Stimulated activated naive CD8-positive, alpha-beta T cell treated with anti-CD3 and anti-CD28 coated beads, Interleukin-15, amount 100 ng/mL, for 72 hours (primary cell): ENCODE measurements around the gene SERTAD1.
"Not testable (repeated sequence)": the region's sequence is repeated elsewhere in the genome, so short reads cannot be mapped to it uniquely, and the experiment has no call there.

ENCODE experiments used
- ATAC-seq: fragments of 150-1000 bp; cut with Tn5 transposase; 2 replicates; pipeline ENCODE4 v1.10.0; 2021; ENCODE audit warnings: mild to moderate bottlenecking, moderate library complexity
- DNase-seq, 2 donors: peaks; one replicate each; pipeline ENCODE4 v3.0.0; 2021 to 2022
- H3K27ac Mint-ChIP-seq, 2 donors: one replicate each; pipeline ENCODE4 v1.8.0; 2022; ENCODE audit warnings: mild to moderate bottlenecking in 2 of 2, mixed read lengths in 2 of 2, moderate library complexity in 2 of 2
- H3K27me3 Mint-ChIP-seq: one replicate; pipeline ENCODE4 v1.8.0; 2022; ENCODE audit warnings: mixed read lengths
- H3K4me1 Mint-ChIP-seq: one replicate; pipeline ENCODE4 v1.8.0; 2022; ENCODE audit warnings: mild to moderate bottlenecking, mixed read lengths
- H3K4me3 Mint-ChIP-seq, 2 donors: one replicate each; pipeline ENCODE4 v1.8.0; 2022; ENCODE audit warnings: mild to moderate bottlenecking in 2 of 2, mixed read lengths in 2 of 2, moderate library complexity in 1 of 2
- H3K9me3 Mint-ChIP-seq, 2 donors: one replicate each; pipeline ENCODE4 v1.8.0; 2022; ENCODE audit warnings: mixed read lengths in 2 of 2

SERTAD1 gene

DNA sequence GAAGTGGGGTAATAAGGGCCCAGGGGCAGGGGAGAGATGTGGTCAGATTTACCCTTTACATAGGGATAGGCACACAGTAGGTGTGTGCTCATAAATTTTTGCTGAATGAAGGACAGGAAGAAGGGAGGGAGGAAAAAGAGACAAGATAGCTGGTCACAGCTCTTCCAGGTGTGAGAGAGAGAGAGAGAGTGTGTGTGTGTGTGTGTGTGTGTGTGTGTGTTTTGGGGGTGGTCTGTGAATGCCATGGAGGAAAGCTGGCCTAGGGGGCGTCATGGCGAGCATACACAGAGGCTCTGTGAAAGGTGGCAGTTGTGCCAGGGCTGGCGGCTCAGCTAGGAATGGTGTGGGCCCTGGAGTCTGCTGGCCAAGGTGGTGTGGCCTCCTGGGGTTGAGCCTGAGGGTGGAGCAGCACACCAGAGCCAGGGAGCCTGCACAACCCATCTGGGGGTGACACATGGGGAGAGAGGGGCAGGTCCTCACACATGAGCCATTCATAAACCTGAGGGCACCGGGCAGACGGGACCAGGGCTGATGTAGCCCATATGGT lies 6.7 kb downstream of the SERTAD1 start:
- DNase-seq = no peak
- no peak overlapping the region for H3K4me3 Mint-ChIP-seq
- H3K9me3 Mint-ChIP-seq = no peaks in the 10 kb centered on the region
- peak overlapping the region in 1 of 2 donors; percentile 11 for H3K27ac Mint-ChIP-seq
- ATAC-seq = no peak
- no peaks in the 10 kb centered on the region for H3K27me3 Mint-ChIP-seq
- peaks cover 35% of the 10 kb centered on the region for H3K4me1 Mint-ChIP-seq

DNA sequence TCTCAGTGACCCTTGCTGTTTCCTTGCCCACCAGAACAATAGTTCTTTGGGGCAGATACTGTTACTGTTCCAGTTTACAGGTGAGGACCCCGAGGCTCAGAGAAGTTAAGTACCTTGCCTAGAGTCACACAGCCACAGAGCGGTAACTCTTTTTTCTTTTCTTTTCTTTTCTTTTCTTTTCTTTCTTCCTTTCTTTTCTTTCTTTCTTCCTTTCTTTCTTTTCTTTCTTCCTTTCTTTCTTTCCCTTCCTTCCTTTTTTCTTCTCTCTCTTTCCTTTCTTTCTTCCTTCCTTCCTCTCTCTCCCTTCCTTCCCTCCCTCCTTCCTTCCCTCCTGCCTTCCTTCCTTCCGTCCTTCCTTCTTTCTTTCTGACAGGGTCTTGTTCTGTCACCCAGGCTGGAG lies 7.8 kb downstream of the SERTAD1 start:
- ATAC-seq (no peak), DNase-seq (no peak)
- H3K27me3 Mint-ChIP-seq = no peaks in the 10 kb centered on the region
- H3K4me3 Mint-ChIP-seq = no peak overlapping the region
- H3K9me3 Mint-ChIP-seq = no peaks in the 10 kb centered on the region
- peaks cover 37% of the 10 kb centered on the region for H3K4me1 Mint-ChIP-seq
- H3K27ac Mint-ChIP-seq = no peak overlapping the region

DNA sequence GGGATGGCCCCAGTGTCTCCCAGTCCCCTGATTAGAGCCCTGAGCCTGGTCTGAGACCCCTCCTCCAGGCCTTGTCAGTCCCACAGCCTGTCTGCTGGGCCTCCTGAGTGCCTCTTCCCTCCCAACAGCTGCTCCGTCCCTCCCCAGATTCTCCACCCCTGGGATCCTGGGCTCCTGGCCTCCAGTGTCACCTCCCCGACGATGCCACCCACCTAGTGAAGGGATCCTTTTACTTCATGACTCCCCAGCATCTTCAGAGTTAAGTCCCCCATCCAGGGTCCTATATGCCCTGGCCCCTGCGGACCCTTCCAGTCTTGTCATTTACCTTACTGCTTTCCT lies 8.2 kb downstream of the SERTAD1 start:
- H3K4me3 Mint-ChIP-seq = no peak overlapping the region
- H3K9me3 Mint-ChIP-seq = no peaks in the 10 kb centered on the region
- DNase-seq (no peak), ATAC-seq (no peak)
- peak overlapping the region in 1 of 2 donors; percentile 83 for H3K27ac Mint-ChIP-seq
- no peaks in the 10 kb centered on the region for H3K27me3 Mint-ChIP-seq
- H3K4me1 Mint-ChIP-seq = peaks cover 33% of the 10 kb centered on the region

GRCh38 chr19:40416918-40417642 lies 8.7 kb downstream of the SERTAD1 start:
- Mint-ChIP-seq H3K9me3 (no peaks in the 10 kb centered on the region), H3K27me3 (peaks cover 4% of the 10 kb centered on the region), H3K4me3 (peak overlapping the region in 1 of 2 donors; percentile 13), H3K4me1 (peaks cover 27% of the 10 kb centered on the region), H3K27ac (peak overlapping the region; percentile 50 to 83)
- ATAC-seq (no peak), DNase-seq (no peak)

- Mint-ChIP-seq H3K27ac (no peak overlapping the region), H3K9me3 (no peaks in the 10 kb centered on the region), H3K4me1 (peaks cover 22% of the 10 kb centered on the region), H3K4me3 (no peak overlapping the region), H3K27me3 (peaks cover 9% of the 10 kb centered on the region)
- DNase-seq (no peak), ATAC-seq (no peak)
Measured at GRCh38 chr19:40415768-40416167, 10.0 kb downstream of the SERTAD1 start.

DNA sequence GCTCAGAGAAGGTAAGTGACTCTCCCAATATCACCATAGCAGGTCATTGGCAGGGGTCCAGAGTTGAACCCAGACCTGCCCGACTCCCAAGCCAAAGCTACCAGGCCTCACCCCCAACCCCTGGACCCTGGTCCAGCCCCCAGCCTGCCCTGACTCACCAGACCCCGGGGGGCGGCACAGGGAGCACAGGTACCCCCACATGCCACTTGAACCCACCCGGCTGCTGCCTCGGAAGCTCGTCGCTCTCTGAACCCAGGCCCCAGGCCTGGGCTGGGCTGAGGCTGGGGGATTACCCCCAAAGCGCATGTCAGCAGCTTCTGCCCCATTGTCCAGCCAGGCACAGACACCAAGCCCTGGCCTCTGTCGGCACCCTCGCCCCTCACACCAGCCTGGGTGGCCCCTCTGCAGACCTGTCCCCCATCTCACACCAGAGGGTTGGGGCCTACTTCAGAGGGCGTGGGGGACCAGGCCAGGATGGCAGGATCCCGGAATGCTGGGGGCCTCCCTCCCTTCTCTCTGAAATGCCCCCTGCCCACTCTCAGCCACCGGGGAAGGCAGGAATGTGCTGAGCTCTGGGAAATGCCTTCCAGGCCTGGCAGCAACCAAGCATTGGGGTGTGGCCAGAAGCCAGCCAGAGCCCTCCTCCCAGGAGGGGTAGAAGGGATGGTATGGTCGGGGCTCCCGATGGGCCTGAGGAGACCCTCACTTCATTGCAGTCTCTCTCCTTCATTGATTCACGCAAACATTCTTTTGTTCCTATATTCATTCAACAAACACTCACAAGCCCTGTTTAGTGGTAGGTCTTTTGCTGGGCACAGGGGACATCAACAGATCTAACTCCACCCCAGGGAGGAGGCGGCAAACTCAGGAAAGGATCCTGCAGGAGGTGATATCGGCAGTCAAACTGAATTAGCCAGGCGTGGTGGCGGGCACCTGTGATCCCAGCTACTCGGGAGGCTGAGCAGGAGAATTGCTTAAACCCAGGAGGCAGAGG lies 11.0 kb downstream of the SERTAD1 start:
- Mint-ChIP-seq H3K4me1 (peaks cover 22% of the 10 kb centered on the region), H3K27me3 (peaks cover 9% of the 10 kb centered on the region), H3K27ac (no peak overlapping the region), H3K9me3 (no peaks in the 10 kb centered on the region), H3K4me3 (no peak overlapping the region)
- no peak for DNase-seq
- ATAC-seq = no peak

DNA sequence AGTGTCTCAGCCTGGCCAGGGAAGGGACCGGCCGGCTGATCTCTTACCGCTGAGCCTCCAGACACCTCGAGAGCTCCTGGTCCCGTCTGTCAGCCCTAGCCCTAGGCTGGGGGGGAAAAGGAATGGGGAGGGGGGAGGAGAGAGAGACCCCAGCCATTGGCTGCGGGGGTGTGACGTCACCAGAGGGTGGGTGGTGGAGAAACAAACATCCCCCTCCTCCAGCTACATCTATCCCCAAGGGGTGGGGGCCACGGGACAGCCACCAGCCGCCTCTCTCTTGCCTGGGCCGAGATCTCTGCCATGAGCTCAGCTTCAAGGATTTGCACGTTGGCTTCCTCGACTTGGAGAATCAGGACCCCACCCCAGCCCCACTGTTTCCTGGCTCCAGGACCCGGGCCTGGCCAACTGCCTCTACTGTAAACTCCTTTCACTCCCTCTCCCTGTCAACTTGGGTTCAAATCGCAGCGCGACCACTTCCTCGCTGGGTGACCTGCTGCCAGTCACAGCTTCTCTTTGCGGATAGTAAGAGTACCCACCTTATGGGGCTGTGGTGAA lies 12.4 kb downstream of the SERTAD1 start, which contains the start of gene PRX:
Gene PRX (minus strand): TSS at position 88 of the 555 bp plus-strand sequence. CDS start 5,446 bp downstream, outside the sequence.
- DNase-seq = no peak
- Mint-ChIP-seq H3K9me3 (no peaks in the 10 kb centered on the region), H3K27ac (peak within 1 kb of the TSS; percentile 14 to 35), H3K27me3 (peaks cover 9% of the 10 kb centered on the region), H3K4me1 (peaks cover 22% of the 10 kb centered on the region), H3K4me3 (no peak within 1 kb of the TSS)
- ATAC-seq = no peak

- Mint-ChIP-seq H3K27ac (peak overlapping the region in 1 of 2 donors; percentile 19), H3K4me1 (peaks cover 26% of the 10 kb centered on the region), H3K9me3 (no peaks in the 10 kb centered on the region), H3K4me3 (no peak overlapping the region), H3K27me3 (peaks cover 9% of the 10 kb centered on the region)
- ATAC-seq (no peak), DNase-seq (no peak)
Measured at GRCh38 chr19:40412866-40413265, 12.9 kb downstream of the SERTAD1 start.

DNA sequence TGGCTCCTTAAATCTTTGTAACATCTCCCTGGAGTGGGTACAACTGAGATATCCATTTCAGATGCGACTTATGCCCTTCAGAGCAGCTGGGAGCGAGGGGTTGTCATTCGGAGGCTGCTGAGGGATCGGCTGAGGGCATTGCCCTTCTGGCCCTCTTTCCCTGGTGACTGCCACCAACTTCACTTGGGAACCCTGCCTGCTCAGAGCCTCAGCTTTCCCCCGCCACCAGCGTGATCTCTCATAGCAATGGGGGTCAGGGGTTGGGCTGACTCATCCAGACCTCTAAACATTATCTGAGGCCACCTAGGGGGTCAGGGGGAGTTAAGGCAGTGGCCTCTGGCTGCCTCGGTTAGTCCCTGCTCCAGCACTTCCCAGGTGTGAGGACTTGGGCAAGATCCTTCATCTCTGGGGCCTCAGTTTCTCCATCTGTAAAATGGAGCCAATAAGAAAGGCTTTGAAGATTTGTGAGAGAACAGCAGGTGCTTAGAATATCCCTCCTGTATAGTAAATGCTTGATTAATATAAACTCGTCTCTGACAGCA lies 13.8 kb downstream of the SERTAD1 start:
- no peak overlapping the region for H3K27ac Mint-ChIP-seq
- H3K9me3 Mint-ChIP-seq = no peaks in the 10 kb centered on the region
- no peak for ATAC-seq
- no peak overlapping the region for H3K4me3 Mint-ChIP-seq
- H3K27me3 Mint-ChIP-seq = peaks cover 9% of the 10 kb centered on the region
- peaks cover 25% of the 10 kb centered on the region for H3K4me1 Mint-ChIP-seq
- DNase-seq = no peak

- Mint-ChIP-seq H3K27ac (no peak overlapping the region), H3K9me3 (no peaks in the 10 kb centered on the region), H3K27me3 (peaks cover 9% of the 10 kb centered on the region), H3K4me3 (no peak overlapping the region), H3K4me1 (peaks cover 20% of the 10 kb centered on the region)
- no peak for DNase-seq
- no peak for ATAC-seq
Measured at GRCh38 chr19:40411125-40411842, 14.5 kb downstream of the SERTAD1 start.

- H3K9me3 Mint-ChIP-seq = no peaks in the 10 kb centered on the region
- no peak overlapping the region for H3K27ac Mint-ChIP-seq
- peaks cover 9% of the 10 kb centered on the region for H3K27me3 Mint-ChIP-seq
- H3K4me3 Mint-ChIP-seq = no peak overlapping the region
- no peak for ATAC-seq
- peaks cover 20% of the 10 kb centered on the region for H3K4me1 Mint-ChIP-seq
- no peak for DNase-seq
Measured at GRCh38 chr19:40410030-40410389, 15.8 kb downstream of the SERTAD1 start.

DNA sequence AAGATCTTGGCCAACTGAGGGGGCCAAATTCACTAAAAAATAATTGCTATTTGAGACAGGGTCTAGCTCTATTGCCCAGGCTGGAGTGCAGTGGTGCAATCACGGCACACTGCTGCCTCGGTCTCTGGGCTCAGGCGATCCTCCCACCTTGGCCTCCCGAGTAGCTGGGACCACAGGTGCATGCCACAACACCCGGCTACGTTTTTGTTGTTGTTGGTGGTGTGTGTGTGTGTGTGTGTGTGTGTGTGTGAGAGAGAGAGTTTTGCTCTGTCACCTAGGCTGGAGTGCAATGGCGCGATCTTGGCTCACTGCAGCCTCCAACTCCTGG lies 17.2 kb downstream of the SERTAD1 start:
- H3K4me3 Mint-ChIP-seq, ATAC-seq, DNase-seq, H3K9me3 Mint-ChIP-seq, H3K27ac Mint-ChIP-seq, H3K27me3 Mint-ChIP-seq: not testable (repeated sequence)
- peaks cover 18% of the 10 kb centered on the region for H3K4me1 Mint-ChIP-seq

DNA sequence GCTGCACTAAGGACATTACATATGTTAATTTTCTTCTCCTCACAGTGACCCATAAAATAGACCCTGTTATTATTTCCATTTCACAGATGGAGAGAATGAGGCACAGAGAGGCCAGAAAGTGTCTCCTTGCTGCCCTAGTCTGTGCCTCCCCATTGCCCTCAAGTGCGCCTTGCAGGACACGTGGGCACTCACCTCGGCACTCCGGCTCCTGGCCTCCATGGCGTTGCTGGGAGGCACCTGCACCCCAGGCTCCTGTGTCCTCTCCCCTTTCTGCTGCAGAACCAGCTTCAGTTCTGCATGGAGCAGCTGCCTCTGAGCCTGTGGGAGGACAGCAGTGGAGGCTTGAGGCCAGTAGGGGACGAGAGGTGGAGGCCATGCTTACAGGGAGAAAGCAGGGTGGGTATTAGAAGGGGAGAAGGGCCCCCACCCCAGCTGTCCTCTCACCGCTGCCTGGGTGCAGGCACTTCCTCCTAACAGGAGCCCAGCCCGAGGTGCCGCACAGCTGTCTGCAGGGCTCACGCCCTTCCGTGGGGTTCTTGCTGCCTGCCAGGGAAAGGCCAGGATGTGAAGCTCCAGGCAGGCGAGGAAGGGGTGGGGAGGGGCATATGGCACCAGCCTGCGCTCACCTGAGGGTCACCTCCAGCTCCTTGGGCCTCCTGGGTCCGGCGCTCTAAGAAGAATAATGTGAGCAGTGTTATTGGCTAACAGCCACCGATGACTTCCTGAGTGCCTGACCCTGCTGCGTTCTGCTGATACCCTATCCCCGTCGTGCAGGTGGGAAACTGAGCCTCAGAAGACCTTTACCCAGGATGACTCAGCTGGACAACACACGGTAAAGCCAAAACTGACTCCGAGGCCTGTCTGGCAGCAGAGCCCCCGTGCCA lies 17.8 kb downstream of the SERTAD1 start:
- no peaks in the 10 kb centered on the region for H3K9me3 Mint-ChIP-seq
- H3K27ac Mint-ChIP-seq = no peak overlapping the region
- DNase-seq = no peak

More for the DNA sequence above, 17.8 kb downstream of the SERTAD1 start:
- H3K27me3 Mint-ChIP-seq = peaks cover 9% of the 10 kb centered on the region
- peaks cover 19% of the 10 kb centered on the region for H3K4me1 Mint-ChIP-seq
- H3K4me3 Mint-ChIP-seq = no peak overlapping the region
- ATAC-seq = no peak
